Heart left ventricle (tissue), 13 donors: ENCODE measurements around the gene GAP43.

ENCODE experiments used
- CTCF ChIP-seq, 12 donors: fragments of 200-600 bp; sonication (generic) in 4 of 12; IDR thresholded peaks; one replicate each; pipeline versions ENCODE4 v1.5.0 to v1.8.0; 2018 to 2022; ENCODE audit warnings: antibody characterized with exemption in 12 of 12, mild to moderate bottlenecking in 5 of 12
- POLR2A ChIP-seq, 2 donors: fragments of 450-650 bp; IDR thresholded peaks; one replicate each; pipeline ENCODE4 v1.6.1; 2017; ENCODE audit warnings: antibody characterized with exemption in 2 of 2, mild to moderate bottlenecking in 2 of 2, moderate library complexity in 2 of 2
- donor health status: ischemic (EF 13 %, LVEDD 7.1; RV severe dilation, severe dysfunction).
- donor health status: DM: no; HTN: yes; CAD: no.
- donor health status: DM: no; HTN: no; CAD: no.
- donor health status: ischemic (EF 25% LVEDD 6.9; RV normal size, moderate dysfunction).
- donor health status: ischemic (EF 25% LVEDD 5.7; RV mildly dilated, moderate dysfunction).
- donor health status: ischemic (EF 35%, LVEDD 5.7; RV mildly dilated, moderate dysfunction).
- donor health status: nonischemic (EF 11% LVEDD 7.7; RV severe dilation, severe dysfunction).
- donor health status: DM: yes; HTN: yes; CAD: no.
- donor health status: PGD.
- donor health status: ischemic (EF 29% LVEDD 5.4; RV normal size, mild dysfunction).
- donor health status: nonischemic (EF 23%, LVEDD 6.1; RV moderate dilation, normal function).

GRCh38 chr3:115699706-115700105, 76.4 kb downstream of the GAP43 start:
- no peak for TF ChIP-seq CTCF (IDR thresholded peaks at IDR 0.05)
- no peak for TF ChIP-seq POLR2A (IDR thresholded peaks at IDR 0.05)
